GM21786 (cell line): ENCODE results near the gene ACTL9.

Experiments
- ATAC-seq: cut with Tn5 transposase; IDR thresholded peaks from one replicate; pipeline ENCODE4 v1.9.1; 2021; ENCODE audit not compliant: unreplicated experiment

Gene ACTL9

DNA sequence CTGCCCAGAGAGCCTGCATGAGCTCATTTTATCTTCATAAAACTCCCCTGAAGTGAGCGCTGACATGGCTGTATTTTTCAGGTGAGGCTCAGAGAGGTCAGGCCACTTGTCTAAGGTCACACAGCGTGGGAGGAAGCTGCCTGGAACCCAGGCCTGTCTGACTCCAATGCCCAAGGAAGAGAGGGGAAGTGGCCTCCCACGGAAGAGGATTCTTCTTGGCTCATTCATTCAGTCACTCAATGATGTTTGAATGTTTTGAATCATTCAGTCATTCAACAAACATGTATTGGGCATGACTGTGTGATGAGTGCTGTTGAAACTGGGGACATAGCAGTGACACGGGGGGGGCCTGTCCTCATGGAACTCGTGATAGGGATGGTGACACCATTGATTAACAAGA lies 12.0 kb downstream of the ACTL9 start:
- ATAC-seq: no peak

DNA sequence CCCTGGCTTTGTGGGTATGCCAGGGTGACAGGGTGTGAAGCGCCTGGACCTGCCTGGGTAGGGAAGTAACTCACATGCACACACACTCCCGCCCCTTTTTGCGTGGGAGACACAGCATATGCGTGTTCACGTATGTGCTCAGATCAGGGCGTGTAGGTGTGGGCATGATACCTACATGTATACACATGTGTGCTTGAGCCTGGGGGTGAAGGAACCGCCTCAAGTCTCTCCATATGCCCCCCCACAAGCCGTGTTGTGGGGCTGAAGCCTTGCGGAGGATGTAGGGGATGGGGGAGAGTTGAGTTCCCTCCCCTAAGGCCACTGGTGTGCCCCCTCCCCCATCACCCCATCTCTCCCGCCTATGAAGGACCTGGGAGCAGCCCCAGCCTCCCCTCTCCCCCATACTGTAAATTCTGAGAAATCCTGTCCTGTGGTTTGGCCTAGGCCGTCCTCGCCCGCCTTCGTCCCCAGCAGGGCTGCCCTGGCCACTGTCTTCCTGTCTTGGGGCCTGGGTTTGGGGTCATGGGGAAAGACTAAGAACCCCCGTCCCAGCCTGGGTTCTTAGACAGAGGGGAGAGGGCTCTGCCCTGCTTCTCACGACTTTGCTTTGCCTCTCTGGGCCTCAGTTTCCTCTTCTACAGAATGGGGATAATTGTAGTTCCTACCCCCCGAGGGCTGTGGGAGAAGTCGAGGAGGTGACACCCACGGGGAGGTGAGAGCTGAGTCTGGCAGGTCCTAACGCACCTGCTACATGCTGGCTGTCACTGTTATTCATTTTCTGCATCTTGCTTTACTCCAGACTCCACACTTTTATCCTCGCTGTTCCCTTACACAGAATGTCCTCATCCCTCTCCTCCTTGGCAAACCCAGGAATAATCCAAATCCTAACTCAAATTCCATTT lies 14.3 kb downstream of the ACTL9 start:
- ATAC-seq: no peak

DNA sequence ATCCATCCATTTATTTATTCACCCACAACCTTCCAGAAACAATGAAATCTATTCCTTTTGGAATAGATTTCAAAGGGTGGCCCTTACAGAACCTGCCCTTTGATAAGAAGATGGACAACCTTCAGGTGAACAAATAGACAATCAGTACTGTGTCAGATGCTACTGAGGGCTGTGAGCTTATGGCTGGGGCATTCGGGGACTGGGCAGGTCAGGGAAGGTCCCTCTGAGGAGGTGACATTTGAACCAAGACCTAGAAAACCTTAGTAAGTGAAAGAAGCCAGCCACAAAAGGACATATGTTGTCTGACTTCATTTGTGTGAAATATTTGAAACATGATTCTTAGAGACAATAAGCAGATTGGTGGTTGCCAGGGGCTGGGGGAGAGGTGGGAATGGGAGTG lies 15.7 kb downstream of the ACTL9 start:
- no peak for ATAC-seq

DNA sequence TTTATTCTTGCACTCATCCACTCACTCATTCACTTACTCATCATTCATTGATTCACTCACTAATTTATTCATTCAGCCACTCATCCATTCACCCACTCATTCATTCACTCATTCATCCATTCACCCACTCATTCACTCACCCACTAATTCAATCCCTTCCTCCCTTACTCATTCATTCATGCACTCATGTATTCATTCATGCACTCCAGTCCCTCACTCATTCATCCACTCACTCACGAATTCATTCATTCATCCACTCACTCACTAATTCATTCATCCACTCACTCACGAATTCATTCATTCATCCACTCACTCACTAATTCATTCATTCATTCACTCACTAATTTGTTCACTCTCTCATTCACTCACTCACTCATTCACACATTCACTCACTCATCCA lies 16.1 kb downstream of the ACTL9 start:
- ATAC-seq: no peak

DNA sequence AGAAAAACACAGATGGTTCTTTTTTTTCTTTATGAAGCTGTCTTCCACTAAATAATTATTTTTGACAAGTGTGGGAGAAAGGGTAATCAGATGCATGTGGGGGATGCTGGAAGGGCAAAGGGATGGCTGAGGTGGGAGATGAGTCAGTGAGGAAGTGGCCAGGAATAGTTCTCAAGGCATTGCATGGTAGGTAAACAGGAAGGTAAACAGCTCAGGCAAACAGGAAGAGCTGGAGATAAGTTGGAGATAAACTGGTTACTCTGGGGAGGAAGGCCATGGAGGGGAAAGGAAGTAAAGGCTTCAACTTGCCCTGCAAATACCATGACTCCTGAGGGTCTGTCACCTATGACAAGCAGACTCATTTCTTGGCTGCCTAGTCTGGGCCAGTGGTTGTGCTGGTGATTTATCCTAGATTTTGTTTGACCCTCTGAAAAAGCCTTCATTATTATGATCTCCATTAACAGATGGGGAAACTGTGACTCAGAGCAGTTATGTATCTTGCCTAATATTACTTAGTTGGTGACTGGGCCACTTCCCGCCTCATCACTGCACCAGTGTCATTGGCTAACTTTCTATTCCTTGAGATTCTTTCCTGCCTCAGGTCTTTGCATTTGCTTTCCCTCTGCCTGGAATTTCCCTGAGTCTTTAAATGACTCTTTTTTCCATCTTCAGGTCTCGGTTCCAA lies 17.1 kb downstream of the ACTL9 start:
- ATAC-seq: no peak

DNA sequence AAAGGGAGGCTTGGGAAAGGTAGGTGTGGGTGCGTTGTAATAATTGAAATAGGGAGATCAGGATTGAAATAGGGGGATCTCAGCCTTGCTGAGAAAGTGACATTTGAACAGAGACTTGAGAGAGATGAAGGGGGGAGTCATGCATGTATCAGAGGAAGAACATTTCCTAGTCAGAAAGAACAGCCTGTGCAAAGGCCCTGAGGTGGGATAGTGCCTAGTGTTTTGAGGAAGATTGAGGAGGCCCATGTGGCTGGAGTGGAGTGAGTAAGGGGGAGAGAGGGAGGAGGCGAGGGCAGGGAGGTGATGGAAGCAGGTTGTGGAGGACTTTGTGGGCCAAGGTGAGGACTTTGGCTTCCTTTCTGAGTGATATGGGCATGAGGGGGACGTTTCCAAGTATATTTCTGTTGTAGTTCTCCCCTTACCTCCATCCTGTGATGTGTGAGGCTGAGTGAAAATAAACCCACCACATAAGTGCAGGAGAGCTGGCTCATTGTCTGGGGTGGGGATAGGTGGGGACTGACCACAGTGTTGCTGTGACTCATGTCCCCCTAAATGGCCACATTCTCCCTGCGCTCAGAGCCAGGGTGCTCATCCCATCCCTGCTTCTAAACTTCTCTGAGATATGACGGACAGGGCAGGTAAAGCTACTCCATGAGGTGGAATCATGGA lies 17.8 kb downstream of the ACTL9 start:
- ATAC-seq: no peak

DNA sequence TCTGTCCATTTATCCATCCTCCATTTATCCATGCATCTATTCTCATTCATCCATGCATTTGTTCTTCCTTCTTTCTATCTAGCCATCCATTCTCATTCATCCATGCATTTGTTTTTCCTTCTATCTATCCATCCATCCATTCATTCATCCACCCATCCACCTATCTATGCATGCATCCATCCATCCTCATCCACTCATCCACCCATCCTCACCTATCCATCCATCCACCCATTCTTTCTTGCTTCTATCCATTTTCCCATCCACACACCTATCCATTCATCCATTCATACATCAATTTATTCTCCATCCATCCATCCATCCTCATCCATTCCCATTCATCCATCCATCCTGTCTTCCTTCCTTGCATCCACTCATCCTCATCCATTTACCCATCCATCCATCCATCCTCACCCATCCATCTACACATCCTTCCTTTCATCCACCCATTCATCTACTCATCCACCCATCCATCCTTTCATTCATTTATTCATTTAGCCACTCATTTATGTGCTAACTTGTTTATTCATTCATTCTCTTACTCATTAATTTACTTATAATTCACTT lies 20.3 kb downstream of the ACTL9 start:
- ATAC-seq: no peak

DNA sequence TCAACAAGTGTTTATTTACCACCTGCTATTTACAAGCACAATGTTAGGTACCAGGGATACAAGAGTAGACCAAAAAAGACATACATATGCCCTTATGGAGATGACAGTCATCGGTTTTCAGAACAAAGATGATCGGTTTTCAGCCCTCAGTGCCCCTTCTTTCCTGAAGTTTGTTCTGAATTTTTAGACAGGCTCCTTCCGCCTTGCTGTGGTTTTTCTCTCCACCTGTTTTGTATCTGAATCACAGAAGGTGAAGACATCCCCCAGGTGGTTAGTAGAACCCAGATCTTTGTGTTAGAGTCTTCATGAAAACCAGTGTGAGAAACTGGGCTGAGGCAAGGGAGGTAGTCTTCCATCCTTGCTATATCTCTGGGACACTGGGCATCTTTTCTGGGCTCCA lies 23.5 kb downstream of the ACTL9 start:
- no peak for ATAC-seq

DNA sequence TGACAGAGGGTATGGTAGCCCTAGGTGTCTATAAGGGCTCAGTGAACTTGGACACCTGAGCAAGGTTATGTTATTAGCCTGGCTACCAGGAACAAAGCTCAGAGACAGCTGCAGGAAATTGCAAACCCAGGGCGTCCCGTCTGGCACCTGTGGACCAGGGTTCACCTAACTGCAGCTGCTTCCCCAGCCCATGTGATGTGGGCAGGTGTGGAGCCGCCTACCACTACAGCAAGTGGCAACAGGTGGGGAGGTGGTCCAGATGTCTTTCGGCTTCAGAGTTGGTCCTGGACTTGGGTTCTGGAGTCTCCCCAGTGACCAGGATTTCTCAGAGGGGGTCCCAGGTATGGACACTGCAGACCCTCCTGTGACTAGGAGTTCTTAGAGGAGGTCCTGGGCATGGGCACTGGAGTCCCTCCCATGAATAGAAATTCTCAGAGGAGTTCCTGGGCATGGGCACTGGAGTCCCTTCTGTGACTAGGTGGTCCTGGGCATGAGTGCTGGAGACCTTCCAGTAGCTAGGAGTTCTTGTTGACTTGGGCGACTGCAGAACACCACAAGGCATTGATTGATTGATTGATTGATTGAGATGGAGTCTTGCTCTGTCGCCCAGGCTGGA lies 25.2 kb downstream of the ACTL9 start:
- ATAC-seq: no peak

DNA sequence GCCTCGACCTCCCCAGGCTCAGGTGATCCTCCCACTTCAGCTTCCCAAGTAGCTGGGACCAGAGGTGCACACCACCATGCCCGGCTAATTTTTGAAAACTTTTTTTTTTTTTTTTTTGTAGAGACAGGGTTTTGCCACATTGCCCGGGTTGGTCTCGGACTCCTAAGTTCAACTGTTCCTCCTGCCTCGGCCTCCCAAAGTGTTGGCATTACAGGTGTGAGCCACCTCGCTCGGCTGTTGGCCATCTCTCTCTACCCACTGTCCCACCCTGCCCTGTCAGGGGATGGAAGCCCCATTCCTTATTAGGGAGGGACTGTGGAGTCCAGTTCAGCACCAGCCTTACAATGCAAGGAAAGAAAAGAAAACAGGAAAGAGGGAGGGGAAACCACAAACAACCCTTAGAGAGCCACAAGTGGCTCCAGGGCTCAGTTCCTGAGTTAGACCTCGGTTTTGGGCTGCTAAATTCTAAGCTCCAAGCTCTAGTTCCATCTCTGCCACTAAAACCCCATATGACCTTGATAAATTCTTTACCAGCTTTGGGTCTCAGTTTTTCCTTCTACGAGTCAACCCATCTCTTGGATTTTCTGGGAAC lies 31.7 kb downstream of the ACTL9 start:
- no peak for ATAC-seq

DNA sequence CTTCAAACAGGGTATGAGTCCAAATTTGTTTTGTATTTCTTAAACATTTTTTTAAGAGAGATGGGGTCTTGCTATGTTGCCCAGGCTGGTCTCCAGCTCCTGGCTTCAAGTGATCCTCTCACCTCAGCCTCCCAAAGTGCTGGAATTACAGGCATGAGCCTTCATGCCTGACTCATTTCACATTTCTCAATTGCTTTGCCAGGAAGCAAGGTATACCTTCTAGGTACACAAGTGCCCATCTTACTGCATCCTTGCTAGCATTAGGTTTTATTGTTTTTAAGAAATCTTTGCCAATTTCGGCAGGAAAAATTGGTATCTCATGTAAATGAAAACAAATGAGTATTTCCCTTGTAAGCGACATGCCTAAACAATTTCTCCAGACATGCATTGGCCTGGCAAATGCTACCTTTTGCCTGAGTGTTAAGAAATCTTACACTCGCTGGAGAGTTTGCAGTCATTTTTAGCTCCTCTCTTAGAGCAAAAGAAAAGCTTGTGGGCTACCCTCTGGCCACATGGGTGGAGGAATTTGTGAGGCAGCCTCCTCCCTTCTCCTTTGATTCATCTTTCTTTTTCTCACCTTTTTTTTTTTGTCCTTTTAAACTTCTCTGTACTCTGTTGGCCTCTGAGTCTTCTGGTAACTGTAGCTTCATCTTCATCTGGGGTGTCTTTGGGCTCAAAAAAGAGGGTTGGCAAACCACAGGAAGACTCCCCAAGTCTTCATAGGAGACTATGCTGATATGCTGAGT lies 33.0 kb downstream of the ACTL9 start:
- ATAC-seq: no peak

DNA sequence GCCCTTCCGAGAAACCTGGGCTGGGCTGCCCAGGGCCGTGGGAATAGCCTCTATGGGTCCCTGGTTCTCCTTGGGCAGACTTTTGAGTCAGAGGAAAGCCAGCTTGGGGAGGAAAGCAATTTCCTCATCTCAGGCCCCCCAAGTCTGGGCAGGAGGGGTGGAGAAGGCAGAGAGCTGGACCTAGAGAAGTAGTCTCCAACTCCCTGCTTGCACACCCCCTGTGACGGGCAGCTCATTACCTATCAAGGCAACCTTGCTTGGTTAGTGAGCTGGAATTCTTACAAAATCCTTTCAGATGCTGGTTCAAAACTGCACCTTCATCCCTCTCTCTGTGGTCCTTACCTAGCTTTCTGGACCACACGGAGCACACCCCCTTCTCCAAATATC lies 33.9 kb downstream of the ACTL9 start:
- ATAC-seq: no peak

DNA sequence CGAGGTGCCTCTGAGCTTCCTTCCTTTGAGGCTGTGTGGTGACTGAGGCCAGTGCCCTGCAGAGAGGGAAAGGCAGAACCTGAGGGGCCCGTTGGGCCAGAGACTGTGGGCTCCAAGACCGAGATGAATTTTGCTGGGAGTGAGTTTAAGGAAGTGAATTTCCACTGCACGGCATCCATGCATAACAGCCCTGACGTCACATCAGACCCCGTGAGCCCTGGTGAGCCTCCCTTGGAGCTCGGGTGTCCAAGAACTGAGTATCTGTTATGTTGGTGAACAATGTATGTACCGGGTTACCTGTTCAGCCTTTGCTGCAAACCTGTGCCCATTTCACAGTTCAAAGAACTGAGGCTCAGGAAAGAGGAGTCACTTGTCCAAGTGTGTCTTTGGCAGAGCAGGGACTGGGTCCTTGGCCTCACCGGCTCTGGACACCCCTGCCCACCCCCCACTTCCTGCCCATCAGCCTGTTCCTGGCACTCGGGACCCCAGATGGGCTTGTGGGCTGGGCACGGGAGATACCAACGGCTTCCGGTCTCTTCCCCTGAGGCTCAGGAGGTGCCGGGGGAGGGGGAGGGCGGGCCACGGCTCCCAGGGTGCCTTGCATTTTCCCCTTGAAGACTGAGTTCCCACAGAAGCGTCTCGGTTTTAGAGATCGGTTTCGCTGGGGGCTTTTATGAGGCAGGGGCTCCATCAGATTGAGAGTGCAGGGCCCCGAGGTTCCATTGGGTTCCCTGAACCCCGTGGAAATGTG lies 34.5 kb downstream of the ACTL9 start:
- no peak for ATAC-seq

DNA sequence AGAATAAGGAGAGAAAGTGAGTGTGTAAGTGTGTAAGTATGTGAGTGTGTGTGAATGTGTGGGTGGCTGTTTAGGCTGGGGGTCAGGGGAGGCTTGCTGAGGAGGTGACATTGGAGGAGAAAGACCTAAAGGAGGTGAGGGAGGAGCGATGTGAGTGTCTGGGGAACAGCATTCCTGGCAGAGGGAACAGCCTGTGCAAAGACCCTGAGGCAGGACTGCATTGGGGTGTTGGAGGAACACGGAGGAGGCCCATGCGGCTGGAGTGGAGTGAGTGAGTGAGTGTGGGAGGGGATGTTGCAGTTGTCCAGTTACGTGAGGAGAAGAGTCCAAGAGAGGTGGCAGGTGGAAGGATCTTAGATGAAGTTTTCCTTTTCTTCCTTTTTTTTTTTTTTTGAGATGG lies 36.3 kb downstream of the ACTL9 start:
- ATAC-seq: no peak

DNA sequence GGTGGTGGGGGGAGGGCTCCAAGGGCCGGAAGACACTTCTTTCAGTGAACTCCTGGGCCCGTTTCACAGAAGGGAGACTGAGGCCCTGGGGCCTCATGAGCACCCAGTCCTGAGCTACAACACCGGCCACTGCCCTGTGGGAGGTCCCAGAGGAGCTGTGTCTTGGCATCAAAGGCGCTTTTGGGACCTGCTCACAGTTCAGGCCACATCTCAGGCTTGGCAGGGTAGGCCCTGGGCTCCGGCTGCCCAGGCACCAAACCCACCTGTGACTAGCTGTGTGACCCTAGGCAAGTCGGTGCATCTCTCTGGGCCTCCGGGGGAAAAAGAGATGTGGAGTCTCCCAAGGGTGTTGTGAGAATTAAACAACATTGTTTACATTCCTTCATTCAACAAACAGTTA lies 38.7 kb downstream of the ACTL9 start:
- no peak for ATAC-seq

DNA sequence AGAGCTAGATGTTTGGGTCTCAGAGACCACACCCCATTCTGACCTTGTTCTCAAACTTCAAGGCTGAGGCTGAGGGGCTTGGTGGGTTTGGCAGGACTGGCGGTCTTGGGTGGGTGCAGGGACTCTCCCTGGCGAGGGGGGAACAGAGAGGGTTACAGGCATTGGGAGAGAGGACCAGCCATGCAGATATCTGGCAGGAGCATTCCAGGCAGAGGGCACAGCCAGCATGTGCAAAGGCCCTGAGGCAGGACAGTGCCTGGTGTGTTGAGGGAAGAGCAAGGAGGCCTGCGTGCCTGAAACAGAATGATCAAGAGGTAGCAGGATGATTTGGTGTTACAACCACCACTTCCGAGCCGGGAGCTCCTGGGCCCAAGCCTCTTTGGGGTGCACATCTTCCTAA lies 40.7 kb downstream of the ACTL9 start:
- no peak for ATAC-seq

DNA sequence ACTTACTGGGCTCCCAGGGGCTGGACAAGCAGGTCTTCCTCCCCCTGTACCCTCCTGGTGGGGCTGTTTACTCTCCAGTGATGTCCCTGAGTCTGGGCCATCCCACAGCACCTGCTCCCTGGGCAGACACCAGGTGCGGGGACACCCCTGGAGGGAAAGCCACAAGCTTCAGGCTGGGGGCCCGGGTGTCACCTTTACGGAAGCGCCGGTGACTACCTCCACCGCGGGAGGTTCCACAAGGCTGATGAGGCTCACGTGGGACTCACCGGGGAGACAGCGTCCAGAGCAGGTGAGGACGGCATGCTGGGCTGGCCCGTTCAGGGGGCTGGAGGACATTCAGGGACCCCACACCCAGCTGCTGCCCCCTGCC lies 43.3 kb downstream of the ACTL9 start:
- ATAC-seq: no peak

DNA sequence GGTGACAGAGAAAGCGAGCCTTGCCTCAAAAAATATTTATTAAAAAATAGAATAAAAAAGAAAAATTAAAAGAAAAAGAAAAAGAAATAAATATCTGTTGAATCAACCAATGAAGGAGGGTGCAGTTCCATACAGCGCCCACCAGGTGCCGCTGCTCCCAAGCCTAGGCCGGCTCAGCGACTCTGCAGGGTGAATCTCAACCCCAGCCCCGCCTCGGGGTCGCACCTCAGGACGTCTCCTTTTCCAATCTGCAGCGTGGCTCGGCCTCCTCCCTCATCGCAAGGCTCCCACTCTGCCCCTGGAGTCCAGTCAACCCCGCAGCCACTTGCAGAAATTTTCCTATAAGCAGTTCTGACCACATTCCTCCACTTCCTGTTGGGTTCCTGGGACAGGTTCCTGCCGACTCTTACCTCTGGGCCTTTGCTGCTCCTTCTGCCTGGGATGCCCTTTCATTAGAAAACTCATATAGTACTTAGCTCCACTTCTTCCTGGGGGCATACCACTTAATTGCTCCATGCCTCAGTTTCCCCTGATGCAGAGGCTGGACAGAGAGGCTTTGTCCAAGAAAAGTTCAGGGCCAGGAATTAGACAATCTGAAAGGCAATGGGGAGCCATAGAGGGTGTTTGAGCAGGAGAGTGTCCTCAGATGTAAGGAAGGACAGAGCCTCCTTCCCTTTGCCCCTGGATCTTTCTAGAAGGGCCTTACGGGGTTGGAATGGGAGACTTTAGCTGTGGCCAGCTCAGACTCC lies 43.8 kb downstream of the ACTL9 start:
- no peak for ATAC-seq

DNA sequence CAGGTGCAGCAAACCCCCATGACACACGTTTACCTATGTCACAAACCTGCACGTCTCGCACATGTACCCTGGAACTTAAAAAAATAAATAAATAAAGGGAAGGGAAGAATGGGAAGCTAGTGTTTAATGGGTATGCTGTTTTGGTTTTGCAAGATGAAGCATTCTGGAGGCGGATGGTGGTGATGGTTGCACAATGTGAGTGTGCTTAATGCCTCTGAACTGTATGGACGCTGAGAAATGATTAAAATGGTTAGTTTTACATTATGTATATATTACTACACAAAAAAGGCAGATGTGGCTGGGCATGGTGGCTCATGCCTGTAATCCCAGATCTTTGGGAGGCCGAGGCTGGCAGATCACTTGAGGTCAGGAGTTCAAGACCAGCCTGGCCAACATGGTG lies 50.4 kb downstream of the ACTL9 start:
- no peak for ATAC-seq
